OCI-LY1 (cell line): ENCODE results near the gene ADAM22.

ENCODE experiments used
- CTCF ChIP-seq: fragments of 200-600 bp; sonication (generic), shearing (Covaris generic); IDR thresholded peaks from 2 replicates; pipeline ENCODE4 v1.5.1; 2017; ENCODE audit warnings: mild to moderate bottlenecking, antibody characterized with exemption, low read length, moderate library complexity, mixed read lengths
- EZH2 ChIP-seq: fragments of 200-600 bp; sonication (generic), shearing (Covaris generic); IDR thresholded peaks from 2 replicates; pipeline ENCODE4 v1.8.0; 2017; ENCODE audit warnings: borderline replicate concordance, mixed run types, mild to moderate bottlenecking, antibody characterized with exemption, low read length, moderate library complexity, mixed read lengths

- no peak for TF ChIP-seq CTCF
- TF ChIP-seq EZH2, result no peak
These were observed 183.3 kb downstream of the ADAM22 start for GRCh38 chr7:88117325-88117724.
